HG02970 (cell line): Measurements from ENCODE around the gene NGEF.

Experiments used
- ATAC-seq: cut with Tn5 transposase; IDR thresholded peaks from one replicate; pipeline ENCODE4 v1.9.1; 2021; ENCODE audit warnings: mild to moderate bottlenecking, moderate library complexity, moderate number of reproducible peaks; ENCODE audit not compliant: unreplicated experiment, low FRiP score

Gene NGEF

GRCh38 chr2:232875256-232876121 is 137.6 kb downstream of the NGEF start:
- ATAC-seq = no peak

- ATAC-seq = no peak
These were observed 138.3 kb downstream of the NGEF start for GRCh38 chr2:232874677-232875223.

GRCh38 chr2:232873909-232874641 is 139.0 kb downstream of the NGEF start:
- ATAC-seq = no peak

- ATAC-seq = no peak
These were observed 139.7 kb downstream of the NGEF start for GRCh38 chr2:232873292-232873908.

- ATAC-seq = no peak
These were observed 140.2 kb downstream of the NGEF start for GRCh38 chr2:232872826-232873225.

GRCh38 chr2:232871835-232872736 is 141.0 kb downstream of the NGEF start:
- ATAC-seq = no peak

GRCh38 chr2:232871418-232871834 is 141.6 kb downstream of the NGEF start:
- no peak for ATAC-seq

GRCh38 chr2:232870766-232871371 is 142.2 kb downstream of the NGEF start:
- ATAC-seq = no peak

- no peak for ATAC-seq
These were observed 142.9 kb downstream of the NGEF start, which contains the start of gene SNORC for GRCh38 chr2:232870018-232870765. Gene SNORC, plus strand, starts transcription at chr2:232870264. Its CDS starts 78 bp downstream, at chr2:232870342.

- ATAC-seq = no peak
These were observed 143.7 kb downstream of the NGEF start for GRCh38 chr2:232869138-232870017.

- ATAC-seq = no peak
These were observed 147.0 kb downstream of the NGEF start for GRCh38 chr2:232866104-232866503.

GRCh38 chr2:232865165-232865564 is 147.9 kb downstream of the NGEF start:
- ATAC-seq = no peak

- no peak for ATAC-seq
These were observed 149.1 kb downstream of the NGEF start for GRCh38 chr2:232863996-232864395.

GRCh38 chr2:232861353-232861752 is 151.7 kb downstream of the NGEF start:
- no peak for ATAC-seq

- ATAC-seq = no peak
These were observed 152.3 kb downstream of the NGEF start for GRCh38 chr2:232860593-232861241.

GRCh38 chr2:232859385-232859916 is 153.6 kb downstream of the NGEF start:
- ATAC-seq = no peak

- ATAC-seq = no peak
These were observed 155.9 kb downstream of the NGEF start for GRCh38 chr2:232857158-232857563.
